Right lobe of liver (tissue), 4 donors: ENCODE results near the gene MARK2.

Source experiments
- POLR2A ChIP-seq: fragments of 450-650 bp; IDR thresholded peaks from one replicate; pipeline ENCODE4 v1.6.1; 2017; ENCODE audit warnings: antibody characterized with exemption, mild to moderate bottlenecking
- TF ChIP-seq, protein P1 (sequence below), 4 donors: fragments of 200-600 bp in 3 of 4; fragments of 450-650 bp in 1 of 4; IDR thresholded peaks; one replicate each; pipeline versions ENCODE4 v1.5.1 to v1.8.0; 2016 to 2022; ENCODE audit warnings: antibody characterized with exemption in 4 of 4, mild to moderate bottlenecking in 2 of 4
- donor health status: DM: no; HTN: no; CAD: no.
- donor health status: DM: no; HTN: no; CAD: no.
- donor health status: DM: no; HTN: yes; CAD: no.

DNA sequence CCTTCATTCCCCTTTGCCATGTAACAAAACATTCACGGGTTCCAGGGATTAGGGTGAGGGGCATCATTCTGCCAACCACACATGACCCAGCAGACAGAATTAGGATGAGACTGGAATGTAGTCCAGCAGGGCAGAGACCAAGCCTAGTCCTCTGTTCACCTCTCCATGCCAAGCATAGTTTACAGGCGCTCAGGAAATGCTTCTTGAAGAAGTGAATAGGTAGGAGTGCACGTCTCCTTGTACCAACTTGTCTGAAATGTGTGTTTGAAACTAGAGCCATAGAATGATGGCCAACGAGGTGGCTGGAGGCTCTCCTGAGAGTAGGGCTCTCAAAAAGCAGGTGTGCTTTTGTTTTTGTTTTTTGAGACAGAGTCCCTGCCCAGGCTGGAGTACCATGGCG is 17.5 kb upstream of the MARK2 start:
- no peak for TF ChIP-seq POLR2A
- TF ChIP-seq, protein P1, sequence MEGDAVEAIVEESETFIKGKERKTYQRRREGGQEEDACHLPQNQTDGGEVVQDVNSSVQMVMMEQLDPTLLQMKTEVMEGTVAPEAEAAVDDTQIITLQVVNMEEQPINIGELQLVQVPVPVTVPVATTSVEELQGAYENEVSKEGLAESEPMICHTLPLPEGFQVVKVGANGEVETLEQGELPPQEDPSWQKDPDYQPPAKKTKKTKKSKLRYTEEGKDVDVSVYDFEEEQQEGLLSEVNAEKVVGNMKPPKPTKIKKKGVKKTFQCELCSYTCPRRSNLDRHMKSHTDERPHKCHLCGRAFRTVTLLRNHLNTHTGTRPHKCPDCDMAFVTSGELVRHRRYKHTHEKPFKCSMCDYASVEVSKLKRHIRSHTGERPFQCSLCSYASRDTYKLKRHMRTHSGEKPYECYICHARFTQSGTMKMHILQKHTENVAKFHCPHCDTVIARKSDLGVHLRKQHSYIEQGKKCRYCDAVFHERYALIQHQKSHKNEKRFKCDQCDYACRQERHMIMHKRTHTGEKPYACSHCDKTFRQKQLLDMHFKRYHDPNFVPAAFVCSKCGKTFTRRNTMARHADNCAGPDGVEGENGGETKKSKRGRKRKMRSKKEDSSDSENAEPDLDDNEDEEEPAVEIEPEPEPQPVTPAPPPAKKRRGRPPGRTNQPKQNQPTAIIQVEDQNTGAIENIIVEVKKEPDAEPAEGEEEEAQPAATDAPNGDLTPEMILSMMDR (IDR thresholded peaks at IDR 0.05) = no peak
